OCI-LY1 (cell line): ENCODE measurements around the gene XRCC6.

ENCODE experiments used
- H2AFZ ChIP-seq: fragments of 200-600 bp; sonication (generic), shearing (Covaris generic); 2 replicates; pipeline ENCODE4 v1.6.0; 2014; ENCODE audit warnings: antibody characterized with exemption, mild to moderate bottlenecking, low read length
- H3F3A ChIP-seq: fragments of 200-600 bp; sonication (generic), shearing (Covaris generic); 2 replicates; pipeline ENCODE4 v1.6.0; 2014; ENCODE audit warnings: mild to moderate bottlenecking, antibody characterized with exemption, low read length, moderate library complexity; ENCODE audit not compliant: insufficient read depth
- H3K27ac ChIP-seq: fragments of 200-600 bp; sonication (generic); 2 replicates; pipeline ENCODE4 v1.5.1; 2014; ENCODE audit warnings: low read length, mixed run types, mild to moderate bottlenecking, low read depth; ENCODE audit not compliant: poor library complexity, severe bottlenecking
- H3K27me3 ChIP-seq: fragments of 200-600 bp; sonication (generic); 2 replicates; pipeline ENCODE4 v1.6.0; 2014; ENCODE audit warnings: antibody characterized with exemption, mild to moderate bottlenecking, low read length, moderate library complexity; ENCODE audit not compliant: insufficient read depth
- H3K36me3 ChIP-seq: fragments of 200-600 bp; sonication (generic); 2 replicates; pipeline ENCODE4 v1.6.1; 2014; ENCODE audit warnings: mild to moderate bottlenecking, antibody characterized with exemption, low read length, moderate library complexity, mixed read lengths; ENCODE audit not compliant: insufficient read depth
- H3K4me1 ChIP-seq: fragments of 200-600 bp; sonication (generic); 2 replicates; pipeline ENCODE4 v1.5.1; 2014; ENCODE audit warnings: mild to moderate bottlenecking, low read length, moderate library complexity; ENCODE audit not compliant: insufficient read depth, severe bottlenecking
- H3K4me2 ChIP-seq: fragments of 200-600 bp; sonication (generic), shearing (Covaris generic); 2 replicates; pipeline ENCODE4 v1.6.1; 2014; ENCODE audit warnings: low read length
- H3K4me3 ChIP-seq: fragments of 200-600 bp; sonication (generic); 2 replicates; pipeline ENCODE4 v1.5.1; 2014; ENCODE audit warnings: low read length, low read depth, mild to moderate bottlenecking, mixed read lengths; ENCODE audit not compliant: poor library complexity, severe bottlenecking
- H3K79me2 ChIP-seq: fragments of 200-600 bp; shearing (Covaris generic); 2 replicates; pipeline ENCODE4 v1.6.1; 2016; ENCODE audit warnings: mixed run types, low read length, mixed read lengths; ENCODE audit not compliant: insufficient read depth
- H3K9ac ChIP-seq: fragments of 200-600 bp; sonication (generic), shearing (Covaris generic); 2 replicates; pipeline ENCODE4 v1.6.1; 2014; ENCODE audit warnings: mild to moderate bottlenecking, low read length, mixed read lengths
- H3K9me2 ChIP-seq: fragments of 200-600 bp; sonication (generic), shearing (Covaris generic); 2 replicates; pipeline ENCODE4 v1.6.1; 2014; ENCODE audit warnings: low read depth, mild to moderate bottlenecking, low read length, mixed read lengths
- H3K9me3 ChIP-seq: fragments of 200-600 bp; shearing (Covaris generic); 2 replicates; pipeline ENCODE4 v1.6.1; 2014; ENCODE audit warnings: low read length, mixed read lengths
- H4K20me1 ChIP-seq: fragments of 200-600 bp; sonication (generic), shearing (Covaris generic); 2 replicates; pipeline ENCODE4 v1.6.0; 2016; ENCODE audit warnings: mild to moderate bottlenecking, low read length; ENCODE audit not compliant: insufficient read depth
- CTCF ChIP-seq: fragments of 200-600 bp; sonication (generic), shearing (Covaris generic); IDR thresholded peaks from 2 replicates; pipeline ENCODE4 v1.5.1; 2017; ENCODE audit warnings: mild to moderate bottlenecking, antibody characterized with exemption, low read length, moderate library complexity, mixed read lengths
- EZH2 ChIP-seq: fragments of 200-600 bp; sonication (generic), shearing (Covaris generic); IDR thresholded peaks from 2 replicates; pipeline ENCODE4 v1.8.0; 2017; ENCODE audit warnings: borderline replicate concordance, mixed run types, mild to moderate bottlenecking, antibody characterized with exemption, low read length, moderate library complexity, mixed read lengths

Gene XRCC6

GRCh38 chr22:41696703-41697102, 75.6 kb downstream of the XRCC6 start:
- Histone ChIP-seq H2AFZ (no peak overlapping the region), H4K20me1 (no peaks in the 10 kb centered on the region), H3K36me3 (no peaks in the 10 kb centered on the region), H3K4me1 (peaks cover 15% of the 10 kb centered on the region), H3K79me2 (no peaks in the 10 kb centered on the region), H3K9me3 (no peaks in the 10 kb centered on the region), H3K27me3 (no peaks in the 10 kb centered on the region), H3K4me3 (no peak overlapping the region), H3K9me2 (no peaks in the 10 kb centered on the region), H3K9ac (peak overlapping the region; percentile 17; the same call in 1 of the 2 replicates), H3K27ac (no peak overlapping the region), H3K4me2 (peak overlapping the region; percentile 48; the same call in 1 of the 2 replicates), H3F3A (no peaks in the 10 kb centered on the region)
- TF ChIP-seq EZH2 (no peak), CTCF (no peak)

- Histone ChIP-seq H4K20me1 (no peaks in the 10 kb centered on the region), H3K9ac (peak overlapping the region; percentile 17; the same call in 1 of the 2 replicates), H3K79me2 (no peaks in the 10 kb centered on the region), H3K4me2 (peak overlapping the region; percentile 48), H3K36me3 (no peaks in the 10 kb centered on the region), H3K27me3 (no peaks in the 10 kb centered on the region), H3F3A (no peaks in the 10 kb centered on the region), H3K4me3 (no peak overlapping the region), H3K9me2 (no peaks in the 10 kb centered on the region), H3K4me1 (peaks cover 15% of the 10 kb centered on the region), H2AFZ (no peak overlapping the region), H3K9me3 (no peaks in the 10 kb centered on the region), H3K27ac (no peak overlapping the region)
- no peak for TF ChIP-seq EZH2
- peak; percentile 98 for TF ChIP-seq CTCF
These were observed 76.2 kb downstream of the XRCC6 start for GRCh38 chr22:41697126-41697775.

- no peak within 1 kb of the TSS for H3K27ac ChIP-seq
- H3K79me2 ChIP-seq, result no peaks in the 10 kb centered on the region
- no peak within 1 kb of the TSS for H2AFZ ChIP-seq
- no peak for TF ChIP-seq CTCF
- TF ChIP-seq EZH2, result no peak
- no peak within 1 kb of the TSS; the same call in 1 of the 2 replicates for H3K9ac ChIP-seq
- H3K4me2 ChIP-seq, result peak within 1 kb of the TSS; percentile 33; the same call in 1 of the 2 replicates
- H3K36me3 ChIP-seq, result no peaks in the 10 kb centered on the region
- H3K4me1 ChIP-seq, result peaks cover 15% of the 10 kb centered on the region
- no peaks in the 10 kb centered on the region for H3F3A ChIP-seq
- no peaks in the 10 kb centered on the region for H3K9me2 ChIP-seq
- no peak within 1 kb of the TSS for H3K4me3 ChIP-seq
- no peaks in the 10 kb centered on the region for H3K27me3 ChIP-seq
- H4K20me1 ChIP-seq, result no peaks in the 10 kb centered on the region
- H3K9me3 ChIP-seq, result no peaks in the 10 kb centered on the region
These were observed 78.4 kb downstream of the XRCC6 start, which contains the start of gene MEI1 for GRCh38 chr22:41699264-41700107. TSS of gene MEI1 (plus strand) at chr22:41699503. CDS start at chr22:41699539, 36 bp downstream.
